ENCODE data around the gene SLC6A5. TPM values are rescaled to one million over a fixed set of nuclear protein-coding genes. Genes with fewer than 3 reads are reported as not detected.
"Not testable (repeated sequence)": the region's sequence is repeated elsewhere in the genome, so short reads cannot be mapped to it uniquely, and the experiment has no call there.

The SLC6A5 gene
- polyA plus RNA-seq, 1 of the 3 experiments (the other 2 are of a cell fraction) = not detected

GRCh38 chr11:20566591-20567434, 32.6 kb upstream of the SLC6A5 start:
- WGBS (ENCODE audit: low lambda C conversion rate) = 47% methylated on average over 5 of the region's 5 CpGs
- no peak overlapping the region for H3K9ac ChIP-seq
- no peak for DNase-seq

GRCh38 chr11:20579725-20580124, 19.7 kb upstream of the SLC6A5 start:
- POLR2A ChIA-PET = not testable (repeated sequence)
- CTCF ChIA-PET = interaction anchor here (1.5 kb wide), 1 partner anchor 13 kb away, joined by 3 read pairs; no protein-coding TSS in a partner anchor

More at GRCh38 chr11:20566591-20567434, 32.6 kb upstream of the SLC6A5 start:
- ChIA-PET POLR2A (no interaction called here), CTCF (interaction anchor here (0.7 to 1.6 kb wide), 3 partner anchors 13 to 170 kb away, joined by 3 read pairs; no protein-coding TSS in a partner anchor)
- Histone ChIP-seq H3K36me3 (replicated peaks in 1 of 2; ENCODE audit: control insufficient read depth in 1 of 2, insufficient read depth in 2 of 2, low read length in 1 of 2) (no peaks in the 10 kb centered on the region), H3K4me1 (ENCODE audit: control insufficient read depth in 1 of 2, insufficient read depth in 2 of 2, low read depth in 1 of 2, low read length in 1 of 2) (no peaks in the 10 kb centered on the region), H3K9me2 (no peaks in the 10 kb centered on the region), H4K20me1 (ENCODE audit: insufficient read depth) (no peaks in the 10 kb centered on the region), H2AFZ (ENCODE audit: low read depth) (no peak overlapping the region), H3K4me3 (ENCODE audit: low read depth in 2 of 2, low read length in 1 of 2) (no peak overlapping the region), H3K27ac (ENCODE audit: low read depth in 2 of 2, low read length in 1 of 2) (no peak overlapping the region), H3K4me2 (no peak overlapping the region), H3K27me3 (ENCODE audit: insufficient read depth) (no peaks in the 10 kb centered on the region), H3K79me2 (ENCODE audit: insufficient read depth) (no peaks in the 10 kb centered on the region), H3F3A (replicated peaks; ENCODE audit: insufficient read depth) (no peaks in the 10 kb centered on the region), H3K9me3 (no peaks in the 10 kb centered on the region)
- TF ChIP-seq POLR2AphosphoS5 (IDR thresholded peaks at IDR 0.05; ENCODE audit: low read depth, low read length) (no peak), MEF2A (IDR thresholded peaks at IDR 0.05; ENCODE audit: borderline replicate concordance, low read depth) (no peak), EP300 (IDR thresholded peaks at IDR 0.05; ENCODE audit: borderline replicate concordance in 1 of 2, low read depth in 1 of 2, low read length in 1 of 2) (no peak), FOXM1 (IDR thresholded peaks at IDR 0.05; ENCODE audit: low read depth) (no peak), PBX3 (IDR thresholded peaks at IDR 0.05) (no peak), USF1 (IDR thresholded peaks at IDR 0.05; ENCODE audit: borderline replicate concordance, low read depth) (no peak), RFX5 (IDR thresholded peaks at IDR 0.05; ENCODE audit: low read length) (no peak)

GRCh38 chr11:20583201-20583600, 16.2 kb upstream of the SLC6A5 start:
- ChIA-PET POLR2A (no interaction called here), CTCF (interaction anchor here (0.7 kb wide), 1 partner anchor 30 kb away, joined by 3 read pairs; no protein-coding TSS in a partner anchor)
- TF ChIP-seq JUND (IDR thresholded peaks at IDR 0.05) (no peak), NRF1 (IDR thresholded peaks at IDR 0.05; ENCODE audit: low read depth, low read length) (no peak), REST (IDR thresholded peaks at IDR 0.05; ENCODE audit: low read depth, low read length) (no peak), FOXJ3 (CRISPR knock-in tag; IDR thresholded peaks at IDR 0.05) (no peak), ELF1 (IDR thresholded peaks at IDR 0.05) (no peak), PBX3 (IDR thresholded peaks at IDR 0.05) (no peak), FOXM1 (IDR thresholded peaks at IDR 0.05; ENCODE audit: low read depth) (no peak), USF2 (IDR thresholded peaks at IDR 0.05; ENCODE audit: borderline replicate concordance, low read depth, low read length) (no peak)

More at GRCh38 chr11:20579725-20580124, 19.7 kb upstream of the SLC6A5 start:
- H3K9me3 ChIP-seq; H3K9me2 ChIP-seq; H3K27ac ChIP-seq (ENCODE audit: low read depth in 2 of 2, low read length in 1 of 2); H4K20me1 ChIP-seq (ENCODE audit: insufficient read depth); H3K9ac ChIP-seq; H3K4me3 ChIP-seq (ENCODE audit: low read depth in 2 of 2, low read length in 1 of 2); H3K27me3 ChIP-seq (ENCODE audit: insufficient read depth); DNase-seq; H2AFZ ChIP-seq (ENCODE audit: low read depth); H3K4me1 ChIP-seq (ENCODE audit: control insufficient read depth in 1 of 2, insufficient read depth in 2 of 2, low read depth in 1 of 2, low read length in 1 of 2); H3K79me2 ChIP-seq (ENCODE audit: insufficient read depth); H3F3A ChIP-seq (replicated peaks; ENCODE audit: insufficient read depth); H3K36me3 ChIP-seq (replicated peaks in 1 of 2; ENCODE audit: control insufficient read depth in 1 of 2, insufficient read depth in 2 of 2, low read length in 1 of 2); H3K4me2 ChIP-seq: not testable (repeated sequence)
- WGBS (ENCODE audit: low lambda C conversion rate) = 52% methylated on average over 4 of the region's 4 CpGs

More at GRCh38 chr11:20583201-20583600, 16.2 kb upstream of the SLC6A5 start:
- DNase-seq = no peak
- no peaks in the 10 kb centered on the region for H3K9me2 ChIP-seq
- no peaks in the 10 kb centered on the region for H3K27me3 ChIP-seq (ENCODE audit: insufficient read depth)
- WGBS (ENCODE audit: low lambda C conversion rate) = 24% methylated on average over 5 of the region's 5 CpGs
- no peaks in the 10 kb centered on the region for H3K9me3 ChIP-seq
- no peaks in the 10 kb centered on the region for H3K36me3 ChIP-seq (replicated peaks in 1 of 2; ENCODE audit: control insufficient read depth in 1 of 2, insufficient read depth in 2 of 2, low read length in 1 of 2)
- no peak overlapping the region for H3K27ac ChIP-seq (ENCODE audit: low read depth in 2 of 2, low read length in 1 of 2)
- no peaks in the 10 kb centered on the region for H4K20me1 ChIP-seq (ENCODE audit: insufficient read depth)
- no peaks in the 10 kb centered on the region for H3F3A ChIP-seq (replicated peaks; ENCODE audit: insufficient read depth)
- no peak overlapping the region for H2AFZ ChIP-seq (ENCODE audit: low read depth)
- no peak overlapping the region for H3K4me3 ChIP-seq (ENCODE audit: low read depth in 2 of 2, low read length in 1 of 2)
- no peak overlapping the region for H3K9ac ChIP-seq
- no peaks in the 10 kb centered on the region for H3K79me2 ChIP-seq (ENCODE audit: insufficient read depth)
- no peak overlapping the region for H3K4me2 ChIP-seq
- no peaks in the 10 kb centered on the region; a peak in 1 of 4 replicates for H3K4me1 ChIP-seq (ENCODE audit: control insufficient read depth in 1 of 2, insufficient read depth in 2 of 2, low read depth in 1 of 2, low read length in 1 of 2)

Data from SK-N-SH (cell line).